B cell (primary cell): Measurements from ENCODE around the gene MRPL34.

ENCODE experiments used
- CTCF ChIP-seq: fragments of 200-600 bp; IDR thresholded peaks from one replicate; pipeline ENCODE4 v1.8.0; 2022; ENCODE audit warnings: antibody characterized with exemption, mild to moderate bottlenecking
- EZH2 ChIP-seq: IDR thresholded peaks from 2 replicates; pipeline ENCODE4 v1.6.1; 2012; ENCODE audit warnings: borderline replicate concordance, low read depth, mild to moderate bottlenecking, moderate library complexity, low read length; ENCODE audit not compliant: insufficient read depth, poor library complexity, severe bottlenecking

- TF ChIP-seq EZH2 (no peak), CTCF (no peak)
Measured at GRCh38 chr19:17319473-17320238, 14.0 kb downstream of the MRPL34 start.
